ENCODE data around the gene LRRC3C. TPM values are rescaled to one million over a fixed set of nuclear protein-coding genes. Genes with fewer than 3 reads are reported as not detected.

Gene LRRC3C
- total and polyA plus RNA-seq, 2 experiments from 2014 or later, result not detected

DNA sequence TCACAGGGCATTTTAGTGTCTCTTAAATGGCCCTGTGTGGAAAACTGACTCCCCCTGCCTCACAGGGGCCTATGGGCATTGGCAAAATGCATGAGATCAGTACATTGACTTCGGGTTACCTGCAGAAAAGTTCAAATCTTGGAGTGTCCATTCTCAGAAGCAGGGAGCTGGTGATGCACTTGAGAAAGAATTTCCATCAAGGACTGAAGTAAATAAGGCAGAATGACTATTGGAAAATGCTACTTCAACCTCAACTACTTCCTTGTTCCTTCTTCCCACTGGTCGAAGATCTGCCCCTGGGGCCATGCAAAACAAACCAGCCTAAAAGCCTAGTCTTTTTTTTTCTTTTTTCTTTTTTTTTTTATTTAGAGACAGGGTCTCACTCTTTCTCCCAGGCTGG, 21.5 kb downstream of the LRRC3C start:
- no peaks in the 10 kb centered on the region for H3K9me3 ChIP-seq (ENCODE audit: low read depth)
- H3K4me1 ChIP-seq (ENCODE audit: low read depth), result no peaks in the 10 kb centered on the region
- no peaks in the 10 kb centered on the region for H3K27me3 ChIP-seq
- DNase-seq (ENCODE audit: low read depth in 1 of 2, low spot score in 1 of 2), result no peak
- no peak overlapping the region for H3K4me3 ChIP-seq
- TF ChIP-seq, protein P1, sequence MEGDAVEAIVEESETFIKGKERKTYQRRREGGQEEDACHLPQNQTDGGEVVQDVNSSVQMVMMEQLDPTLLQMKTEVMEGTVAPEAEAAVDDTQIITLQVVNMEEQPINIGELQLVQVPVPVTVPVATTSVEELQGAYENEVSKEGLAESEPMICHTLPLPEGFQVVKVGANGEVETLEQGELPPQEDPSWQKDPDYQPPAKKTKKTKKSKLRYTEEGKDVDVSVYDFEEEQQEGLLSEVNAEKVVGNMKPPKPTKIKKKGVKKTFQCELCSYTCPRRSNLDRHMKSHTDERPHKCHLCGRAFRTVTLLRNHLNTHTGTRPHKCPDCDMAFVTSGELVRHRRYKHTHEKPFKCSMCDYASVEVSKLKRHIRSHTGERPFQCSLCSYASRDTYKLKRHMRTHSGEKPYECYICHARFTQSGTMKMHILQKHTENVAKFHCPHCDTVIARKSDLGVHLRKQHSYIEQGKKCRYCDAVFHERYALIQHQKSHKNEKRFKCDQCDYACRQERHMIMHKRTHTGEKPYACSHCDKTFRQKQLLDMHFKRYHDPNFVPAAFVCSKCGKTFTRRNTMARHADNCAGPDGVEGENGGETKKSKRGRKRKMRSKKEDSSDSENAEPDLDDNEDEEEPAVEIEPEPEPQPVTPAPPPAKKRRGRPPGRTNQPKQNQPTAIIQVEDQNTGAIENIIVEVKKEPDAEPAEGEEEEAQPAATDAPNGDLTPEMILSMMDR (IDR thresholded peaks at IDR 0.05; ENCODE audit: low read depth, low read length), result no peak
- H3K36me3 ChIP-seq, result no peaks in the 10 kb centered on the region
- no peak overlapping the region for H3K27ac ChIP-seq

DNA sequence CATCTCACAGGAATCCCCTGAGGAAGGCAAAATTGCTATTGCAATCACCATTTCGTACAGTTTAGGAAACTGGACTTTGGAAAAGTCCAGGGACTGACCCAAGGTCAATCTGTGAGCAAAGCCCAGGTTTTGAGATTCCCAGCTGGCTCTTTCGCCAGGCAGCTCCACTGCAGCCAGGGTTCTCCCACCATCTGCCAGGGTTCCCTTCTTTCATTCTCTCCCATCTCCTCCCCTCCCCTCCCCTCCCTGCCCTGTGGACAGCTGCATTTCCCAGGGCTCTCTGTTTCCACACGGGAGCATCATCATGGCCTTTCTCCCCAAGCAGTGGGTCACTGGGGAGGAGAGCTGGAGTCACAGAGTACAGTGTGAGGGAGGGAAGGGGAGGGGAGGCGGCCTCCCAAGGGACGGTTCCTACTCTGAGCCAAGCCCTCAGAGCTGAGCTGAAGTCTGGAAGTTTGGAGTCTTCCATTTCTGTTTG, 23.4 kb downstream of the LRRC3C start:
- TF ChIP-seq, protein P1 (IDR thresholded peaks at IDR 0.05; ENCODE audit: low read depth, low read length), result no peak

DNA sequence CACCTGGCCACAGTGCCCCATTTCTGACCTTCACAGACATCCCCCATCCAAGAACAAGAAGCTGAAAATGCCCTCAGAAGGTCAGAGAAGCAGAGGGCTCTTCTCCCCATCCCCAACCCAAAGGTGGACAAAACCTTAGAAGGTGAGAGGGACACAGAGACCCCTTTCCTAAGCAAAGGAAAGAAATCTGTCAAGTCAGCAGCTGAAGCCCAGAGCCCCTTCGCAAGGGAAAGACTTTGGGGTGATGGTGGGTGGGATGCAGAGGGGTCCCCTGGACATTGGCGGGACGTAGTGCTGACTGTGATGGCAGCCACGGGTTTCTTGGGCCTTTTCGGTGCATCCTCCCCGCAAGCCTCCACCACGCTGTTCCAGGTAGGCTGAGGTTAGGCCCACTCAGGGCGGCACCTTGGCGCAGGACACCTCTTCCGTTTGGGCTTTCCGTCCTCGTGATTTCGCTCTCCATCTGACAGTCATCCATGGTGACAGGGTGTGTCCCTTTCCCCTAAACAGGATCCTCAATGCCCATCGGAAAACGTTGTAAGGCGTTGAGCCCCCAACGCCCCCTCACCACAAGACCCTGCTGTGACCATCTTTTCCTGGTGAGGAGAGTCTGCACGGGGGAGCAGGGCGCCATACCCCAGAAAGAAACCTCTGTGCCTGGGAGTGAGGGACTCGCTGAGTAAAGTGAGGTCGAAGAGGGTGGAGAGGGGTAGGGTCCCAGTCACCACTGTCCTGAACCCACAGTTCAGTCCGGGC, 24.6 kb downstream of the LRRC3C start:
- Histone ChIP-seq H3K9me3 (ENCODE audit: low read depth) (no peaks in the 10 kb centered on the region), H3K4me3 (peak overlapping the region; percentile 9), H3K27me3 (no peaks in the 10 kb centered on the region), H3K27ac (no peak overlapping the region), H3K4me1 (ENCODE audit: low read depth) (no peaks in the 10 kb centered on the region), H3K36me3 (no peaks in the 10 kb centered on the region)
- TF ChIP-seq, protein P1 (IDR thresholded peaks at IDR 0.05; ENCODE audit: low read depth, low read length), result no peak
- DNase-seq (ENCODE audit: low read depth in 1 of 2, low spot score in 1 of 2), result no peak

More for the DNA sequence above, 23.4 kb downstream of the LRRC3C start:
- H3K27me3 ChIP-seq, result no peaks in the 10 kb centered on the region
- no peak overlapping the region for H3K4me3 ChIP-seq
- peak in 1 of 2 donors; percentile 42 for DNase-seq (ENCODE audit: low read depth in 1 of 2, low spot score in 1 of 2)
- H3K36me3 ChIP-seq, result no peaks in the 10 kb centered on the region
- no peaks in the 10 kb centered on the region for H3K9me3 ChIP-seq (ENCODE audit: low read depth)
- no peaks in the 10 kb centered on the region for H3K4me1 ChIP-seq (ENCODE audit: low read depth)
- no peak overlapping the region for H3K27ac ChIP-seq

DNA sequence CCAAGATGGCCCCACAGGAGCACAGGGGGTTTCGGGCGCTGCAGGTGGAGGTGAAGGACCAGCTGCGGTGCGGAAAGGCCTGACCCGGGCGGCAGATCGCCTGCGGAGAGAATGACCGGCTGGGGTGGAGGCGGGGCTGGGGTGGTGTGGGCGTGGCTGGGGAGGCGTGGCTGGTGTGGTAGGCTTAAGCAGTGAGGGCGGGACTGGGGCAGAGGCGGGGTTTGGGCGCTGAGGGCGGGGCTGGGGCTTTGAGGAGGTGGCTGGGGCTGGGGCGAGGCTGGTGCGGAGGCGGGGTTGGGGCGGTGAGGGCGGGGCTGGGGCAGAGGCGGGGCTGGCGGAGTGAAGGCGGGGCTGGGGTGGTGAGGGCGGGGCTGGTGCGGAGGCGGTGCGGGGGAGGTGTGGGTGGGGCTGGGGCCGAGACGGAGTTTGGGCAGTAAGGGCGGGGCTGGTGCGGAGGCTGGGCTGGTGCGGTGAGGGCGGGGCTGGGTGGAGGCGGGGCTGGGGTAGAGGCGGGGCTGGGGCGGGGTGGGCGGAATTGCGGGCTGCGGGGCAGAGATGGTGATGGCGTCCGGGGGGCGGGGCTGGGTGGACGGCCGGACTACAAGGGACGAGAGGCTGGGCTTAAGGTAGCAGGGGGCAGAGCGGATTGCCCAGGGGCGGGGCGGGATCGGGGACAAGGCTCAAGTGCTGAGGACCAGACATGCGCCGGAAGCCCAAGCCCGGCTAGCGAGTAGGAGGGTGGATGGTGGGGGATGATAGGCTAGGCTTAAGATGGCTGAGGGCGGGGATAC, 25.3 kb downstream of the LRRC3C start:
- TF ChIP-seq, protein P1 (IDR thresholded peaks at IDR 0.05; ENCODE audit: low read depth, low read length), result no peak
- no peak overlapping the region for H3K27ac ChIP-seq

DNA sequence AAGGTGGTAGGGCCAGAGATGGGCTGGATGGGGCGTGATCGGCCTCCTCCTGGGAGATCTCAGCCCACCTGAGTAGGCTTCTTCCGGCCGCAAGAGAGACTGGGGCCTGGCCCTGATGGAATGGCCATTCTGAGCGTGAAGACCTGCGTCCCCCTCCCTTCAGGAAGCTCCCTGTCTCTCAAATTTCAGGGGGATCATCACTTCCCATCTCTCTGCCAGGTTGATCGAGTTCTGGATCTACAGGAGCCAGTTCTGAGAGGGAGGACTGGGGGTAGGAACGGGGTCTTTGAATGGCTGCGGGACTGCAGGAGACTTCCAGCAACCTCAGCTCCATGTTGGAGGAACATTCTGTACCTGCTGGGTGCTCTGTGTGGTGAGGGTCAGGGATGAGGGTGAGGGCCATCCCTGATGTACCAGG, 25.9 kb downstream of the LRRC3C start:
- no peak for DNase-seq (ENCODE audit: low read depth in 1 of 2, low spot score in 1 of 2)
- TF ChIP-seq, protein P1 (IDR thresholded peaks at IDR 0.05; ENCODE audit: low read depth, low read length), result no peak
- Histone ChIP-seq H3K27ac (no peak overlapping the region), H3K36me3 (no peaks in the 10 kb centered on the region), H3K27me3 (no peaks in the 10 kb centered on the region), H3K4me3 (peak overlapping the region; percentile 20), H3K9me3 (ENCODE audit: low read depth) (no peaks in the 10 kb centered on the region), H3K4me1 (ENCODE audit: low read depth) (no peaks in the 10 kb centered on the region)

More for the DNA sequence above, 25.3 kb downstream of the LRRC3C start:
- Histone ChIP-seq H3K4me3 (peak overlapping the region; percentile 20), H3K9me3 (ENCODE audit: low read depth) (no peaks in the 10 kb centered on the region), H3K36me3 (no peaks in the 10 kb centered on the region), H3K27me3 (no peaks in the 10 kb centered on the region), H3K4me1 (ENCODE audit: low read depth) (no peaks in the 10 kb centered on the region)
- peak; percentile 98 to 99 for DNase-seq (ENCODE audit: low read depth in 1 of 2, low spot score in 1 of 2)

All from cardiac muscle cell (in vitro differentiated cells and primary cell).